EH (cell line): ENCODE measurements around the gene ABCB1.

Source experiments
- DNase-seq: peaks from one replicate; pipeline ENCODE4 v3.0.0-alpha.2; 2015; ENCODE audit warnings: low read depth

ABCB1 gene

GRCh38 chr7:87600130-87601124, at the start of gene ABCB1:
TSS of gene ABCB1 (minus strand) at chr7:87600884. CDS start at chr7:87600184, 700 bp downstream.
- peak; percentile 59 for DNase-seq

- no peak for DNase-seq
These were observed 47.6 kb upstream of the ABCB1 start for GRCh38 chr7:87648316-87648715.

- no peak for DNase-seq
These were observed 44.8 kb upstream of the ABCB1 start for GRCh38 chr7:87645446-87645845.

GRCh38 chr7:87635921-87636320, 35.2 kb upstream of the ABCB1 start:
- no peak for DNase-seq

GRCh38 chr7:87628780-87629569, 28.3 kb upstream of the ABCB1 start:
- no peak for DNase-seq

- DNase-seq, result no peak
These were observed 26.9 kb upstream of the ABCB1 start for GRCh38 chr7:87627634-87627994.

GRCh38 chr7:87625101-87625500, 24.4 kb upstream of the ABCB1 start:
- no peak for DNase-seq

- no peak for DNase-seq
These were observed 23.9 kb upstream of the ABCB1 start for GRCh38 chr7:87624628-87625027.

- DNase-seq, result no peak
These were observed 14.5 kb upstream of the ABCB1 start for GRCh38 chr7:87615197-87615596.

- DNase-seq, result no peak
These were observed 9.2 kb upstream of the ABCB1 start for GRCh38 chr7:87609916-87610315.

- DNase-seq, result no peak
These were observed 7.7 kb upstream of the ABCB1 start for GRCh38 chr7:87608431-87608830.

GRCh38 chr7:87604264-87604663, 3.6 kb upstream of the ABCB1 start:
- DNase-seq, result no peak

GRCh38 chr7:87599336-87599735, 1.3 kb downstream of the ABCB1 start:
- DNase-seq, result no peak

- no peak for DNase-seq
These were observed 2.3 kb downstream of the ABCB1 start for GRCh38 chr7:87598234-87599009.

GRCh38 chr7:87596696-87597095, 4.0 kb downstream of the ABCB1 start:
- no peak for DNase-seq

- no peak for DNase-seq
These were observed 4.5 kb downstream of the ABCB1 start for GRCh38 chr7:87596136-87596535.

GRCh38 chr7:87592300-87592699, 8.4 kb downstream of the ABCB1 start:
- DNase-seq, result no peak

- no peak for DNase-seq
These were observed 9.5 kb downstream of the ABCB1 start for GRCh38 chr7:87591211-87591610.

GRCh38 chr7:87590578-87590977, 10.1 kb downstream of the ABCB1 start:
- no peak for DNase-seq

GRCh38 chr7:87589631-87590030, 11.1 kb downstream of the ABCB1 start:
- no peak for DNase-seq

GRCh38 chr7:87581723-87582122, 19.0 kb downstream of the ABCB1 start:
- no peak for DNase-seq

GRCh38 chr7:87580636-87581035, 20.0 kb downstream of the ABCB1 start:
- no peak for DNase-seq
